ENCODE measurements around the gene PHF21B.

Gene PHF21B

DNA sequence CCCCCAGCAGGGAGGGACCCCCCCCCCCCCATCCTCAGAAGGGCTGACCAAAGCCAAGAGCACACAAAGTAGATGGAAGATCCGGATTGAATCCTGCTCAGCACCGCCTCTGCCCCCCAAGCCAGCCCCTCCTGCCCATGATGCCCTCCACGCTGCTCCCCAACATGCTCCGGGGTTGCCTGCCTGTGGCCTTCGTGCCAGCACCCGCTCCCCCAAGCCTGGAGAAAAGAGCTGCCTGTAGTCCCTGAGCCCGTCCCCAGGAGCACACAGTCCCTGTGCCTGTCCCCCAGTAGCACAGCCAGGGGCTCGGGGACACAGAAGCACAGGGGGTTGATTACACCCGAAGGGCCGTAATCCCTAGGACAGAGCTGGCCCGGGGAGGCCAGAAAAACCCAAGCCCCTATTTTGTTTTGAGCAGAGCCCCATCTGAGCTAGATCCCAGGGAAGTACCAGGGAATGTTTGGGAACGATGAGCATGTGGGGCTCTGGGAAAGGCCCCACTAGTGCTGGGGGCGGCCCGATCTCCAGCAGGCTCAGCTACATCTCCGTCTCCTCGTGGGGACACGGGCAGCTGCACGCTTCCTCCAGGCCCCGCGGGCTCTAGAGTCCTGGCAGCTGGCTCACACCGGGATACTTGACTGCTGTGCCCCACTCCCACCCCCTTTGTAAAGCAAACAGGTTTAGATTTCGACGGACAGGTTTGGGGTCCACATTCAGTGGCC, 66.7 kb downstream of the PHF21B start:
- Histone ChIP-seq H3K27me3 (ENCODE audit: insufficient read depth, low read depth, severe bottlenecking) (no peaks in the 10 kb centered on the region), H3K4me3 (ENCODE audit: low read depth, low read length) (no peak overlapping the region), H3K9me3 (ENCODE audit: severe bottlenecking) (no peaks in the 10 kb centered on the region), H3K36me3 (peaks cover 30% of the 10 kb centered on the region), H3K27ac (no peak overlapping the region)
- TF ChIP-seq, protein P1, sequence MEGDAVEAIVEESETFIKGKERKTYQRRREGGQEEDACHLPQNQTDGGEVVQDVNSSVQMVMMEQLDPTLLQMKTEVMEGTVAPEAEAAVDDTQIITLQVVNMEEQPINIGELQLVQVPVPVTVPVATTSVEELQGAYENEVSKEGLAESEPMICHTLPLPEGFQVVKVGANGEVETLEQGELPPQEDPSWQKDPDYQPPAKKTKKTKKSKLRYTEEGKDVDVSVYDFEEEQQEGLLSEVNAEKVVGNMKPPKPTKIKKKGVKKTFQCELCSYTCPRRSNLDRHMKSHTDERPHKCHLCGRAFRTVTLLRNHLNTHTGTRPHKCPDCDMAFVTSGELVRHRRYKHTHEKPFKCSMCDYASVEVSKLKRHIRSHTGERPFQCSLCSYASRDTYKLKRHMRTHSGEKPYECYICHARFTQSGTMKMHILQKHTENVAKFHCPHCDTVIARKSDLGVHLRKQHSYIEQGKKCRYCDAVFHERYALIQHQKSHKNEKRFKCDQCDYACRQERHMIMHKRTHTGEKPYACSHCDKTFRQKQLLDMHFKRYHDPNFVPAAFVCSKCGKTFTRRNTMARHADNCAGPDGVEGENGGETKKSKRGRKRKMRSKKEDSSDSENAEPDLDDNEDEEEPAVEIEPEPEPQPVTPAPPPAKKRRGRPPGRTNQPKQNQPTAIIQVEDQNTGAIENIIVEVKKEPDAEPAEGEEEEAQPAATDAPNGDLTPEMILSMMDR (IDR thresholded peaks at IDR 0.05; ENCODE audit: low read depth, low read length): no peak
- DNase-seq: no peak

DNA sequence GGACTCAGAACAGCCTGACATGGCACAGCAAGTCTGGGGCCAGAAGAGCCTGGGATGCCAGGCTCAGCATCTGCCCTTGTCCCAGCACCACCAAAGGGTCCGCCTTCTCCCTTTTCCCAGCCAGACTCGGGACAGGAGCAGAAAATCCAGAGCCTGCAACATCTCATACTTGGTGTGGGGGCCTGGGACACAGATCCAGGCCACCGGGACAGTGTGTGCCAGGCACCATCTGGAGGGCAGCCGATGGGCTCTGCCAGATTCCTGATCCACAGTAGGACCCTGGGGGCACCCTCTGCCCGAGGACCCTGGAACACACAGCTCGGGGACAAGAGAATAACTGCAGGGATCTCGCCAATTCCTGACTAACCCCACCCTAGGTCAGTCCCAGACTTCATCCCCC, 67.7 kb downstream of the PHF21B start:
- H3K4me3 ChIP-seq (ENCODE audit: low read depth, low read length): no peak overlapping the region
- no peaks in the 10 kb centered on the region for H3K27me3 ChIP-seq (ENCODE audit: insufficient read depth, low read depth, severe bottlenecking)
- H3K9me3 ChIP-seq (ENCODE audit: severe bottlenecking): no peaks in the 10 kb centered on the region
- no peak for DNase-seq
- TF ChIP-seq, protein P1 (IDR thresholded peaks at IDR 0.05; ENCODE audit: low read depth, low read length): no peak
- peaks cover 22% of the 10 kb centered on the region for H3K36me3 ChIP-seq
- no peak overlapping the region for H3K27ac ChIP-seq

DNA sequence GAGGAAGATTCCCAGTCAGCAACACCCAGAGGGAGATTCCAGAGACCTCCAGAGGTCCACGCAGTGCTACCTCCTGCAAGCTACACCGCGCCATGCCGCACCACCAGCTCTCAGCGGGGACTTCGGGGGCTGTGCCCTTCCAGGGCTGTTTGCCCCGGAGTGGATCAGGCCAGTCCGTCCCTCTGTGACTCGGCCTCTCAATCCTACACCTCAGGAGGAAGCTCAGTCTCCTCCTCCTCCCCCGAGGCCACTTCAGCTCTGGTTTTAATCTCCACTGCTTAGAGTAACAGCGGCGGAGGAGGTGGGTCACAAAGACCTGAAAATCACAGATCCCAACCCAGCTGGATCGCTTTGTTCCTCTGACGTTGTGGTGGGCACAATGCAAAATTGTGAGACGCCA, 68.6 kb downstream of the PHF21B start:
- Histone ChIP-seq H3K27ac (peak overlapping the region; percentile 18; the same call in 1 of the 2 replicates), H3K27me3 (ENCODE audit: insufficient read depth, low read depth, severe bottlenecking) (no peaks in the 10 kb centered on the region), H3K4me3 (ENCODE audit: low read depth, low read length) (no peak overlapping the region), H3K9me3 (ENCODE audit: severe bottlenecking) (no peaks in the 10 kb centered on the region), H3K36me3 (peaks cover 18% of the 10 kb centered on the region)
- TF ChIP-seq, protein P1 (IDR thresholded peaks at IDR 0.05; ENCODE audit: low read depth, low read length): 0 out of 2 replicates have a peak, but pooled peaks have one; percentile 7
- peak; percentile 24 for DNase-seq

DNA sequence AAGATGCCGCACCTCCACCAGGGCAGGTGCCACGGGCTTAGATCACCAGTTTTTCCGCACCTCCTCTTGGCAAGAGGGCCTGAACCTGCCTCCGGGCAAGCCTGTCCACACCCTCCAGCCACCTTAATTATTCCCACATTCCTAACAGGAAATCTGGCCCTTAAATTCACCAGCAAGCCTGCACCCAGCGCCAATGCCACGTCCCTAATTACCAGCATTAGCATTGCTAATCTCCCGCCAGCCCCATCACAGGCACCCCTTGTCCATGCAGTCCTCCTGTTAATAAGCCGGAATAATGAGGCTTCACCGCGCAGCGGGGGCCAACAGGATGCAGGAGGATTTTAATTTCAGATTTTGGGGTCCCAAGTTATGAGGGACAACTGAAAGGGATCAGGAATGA, 69.7 kb downstream of the PHF21B start:
- no peaks in the 10 kb centered on the region for H3K9me3 ChIP-seq (ENCODE audit: severe bottlenecking)
- TF ChIP-seq, protein P1 (IDR thresholded peaks at IDR 0.05; ENCODE audit: low read depth, low read length): no peak
- no peaks in the 10 kb centered on the region for H3K27me3 ChIP-seq (ENCODE audit: insufficient read depth, low read depth, severe bottlenecking)
- H3K4me3 ChIP-seq (ENCODE audit: low read depth, low read length): no peak overlapping the region
- peaks cover 18% of the 10 kb centered on the region for H3K36me3 ChIP-seq
- no peak for DNase-seq
- H3K27ac ChIP-seq: no peak overlapping the region

DNA sequence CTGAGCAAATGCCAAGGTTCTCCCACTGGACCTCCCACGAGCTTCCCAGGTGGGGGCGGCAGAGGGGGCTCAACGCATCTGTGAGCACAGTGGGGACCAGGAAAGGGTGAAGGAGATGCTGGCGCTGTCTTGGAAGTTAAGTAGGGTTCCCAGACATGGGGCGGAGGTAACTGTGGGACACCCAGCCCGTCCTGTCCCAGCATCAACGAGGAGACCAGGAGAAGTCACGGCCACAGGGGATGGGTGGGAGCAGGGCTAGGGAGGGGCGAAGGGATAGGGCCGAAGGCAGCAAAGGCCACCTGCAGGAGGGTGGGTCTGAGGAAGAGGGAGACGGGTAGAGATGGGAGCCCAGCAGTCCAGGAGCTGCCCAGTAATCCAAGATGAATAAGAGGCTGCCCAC, 70.4 kb downstream of the PHF21B start:
- H3K9me3 ChIP-seq (ENCODE audit: severe bottlenecking): no peaks in the 10 kb centered on the region
- TF ChIP-seq, protein P1 (IDR thresholded peaks at IDR 0.05; ENCODE audit: low read depth, low read length): no peak
- DNase-seq: no peak
- no peaks in the 10 kb centered on the region for H3K27me3 ChIP-seq (ENCODE audit: insufficient read depth, low read depth, severe bottlenecking)
- H3K4me3 ChIP-seq (ENCODE audit: low read depth, low read length): no peak overlapping the region
- peaks cover 14% of the 10 kb centered on the region for H3K36me3 ChIP-seq
- no peak overlapping the region for H3K27ac ChIP-seq

DNA sequence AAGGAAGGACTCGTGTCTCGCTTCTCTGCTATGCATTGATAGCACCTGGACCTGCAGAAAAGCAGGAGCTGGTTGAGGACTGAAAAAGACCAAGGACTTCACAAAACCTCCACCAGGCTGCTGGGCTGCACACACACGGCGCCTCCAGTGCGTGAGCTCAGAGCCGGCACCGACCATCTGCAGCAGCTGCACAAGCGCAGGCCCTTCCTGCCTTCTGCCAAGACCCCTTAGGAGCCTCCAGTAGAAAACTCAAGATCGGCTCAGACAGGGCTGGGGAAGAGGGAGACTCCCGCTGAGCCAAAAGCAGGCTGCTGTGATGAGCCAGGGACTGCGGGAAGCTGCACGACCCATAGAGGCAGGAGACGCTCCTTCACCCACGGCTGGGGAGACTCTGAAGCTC, 70.9 kb downstream of the PHF21B start:
- TF ChIP-seq, protein P1 (IDR thresholded peaks at IDR 0.05; ENCODE audit: low read depth, low read length): no peak
- peaks cover 10% of the 10 kb centered on the region for H3K36me3 ChIP-seq
- H3K27me3 ChIP-seq (ENCODE audit: insufficient read depth, low read depth, severe bottlenecking): no peaks in the 10 kb centered on the region
- H3K4me3 ChIP-seq (ENCODE audit: low read depth, low read length): no peak overlapping the region
- no peak for DNase-seq
- no peaks in the 10 kb centered on the region for H3K9me3 ChIP-seq (ENCODE audit: severe bottlenecking)
- no peak overlapping the region for H3K27ac ChIP-seq
